Hepatocyte (in vitro differentiated cells): ENCODE measurements around the gene DPP10. TPM values are rescaled to one million over a fixed set of nuclear protein-coding genes. Genes with fewer than 3 reads are reported as not detected.

Experiments
- DNase-seq: peaks from one replicate; pipeline ENCODE4 v3.0.0-alpha.2; 2016; ENCODE audit warnings: low spot score
- H2AFZ ChIP-seq: fragments of 200-600 bp; sonication (generic); 2 replicates; pipeline ENCODE4 v1.6.0; 2016; ENCODE audit warnings: antibody characterized with exemption, mild to moderate bottlenecking
- H3K27ac ChIP-seq: fragments of 200-600 bp; sonication (generic); 2 replicates; pipeline ENCODE4 v1.5.1; 2016; ENCODE audit warnings: mild to moderate bottlenecking
- H3K27me3 ChIP-seq: fragments of 200-600 bp; sonication (generic); 2 replicates; pipeline ENCODE4 v1.6.1; 2016
- H3K36me3 ChIP-seq: fragments of 200-600 bp; sonication (generic); replicated peaks from 2 replicates; pipeline ENCODE4 v1.5.1; 2016; ENCODE audit warnings: low read depth; ENCODE audit not compliant: insufficient read depth
- H3K4me1 ChIP-seq: fragments of 200-600 bp; sonication (generic); 2 replicates; pipeline ENCODE4 v1.5.1; 2016; ENCODE audit warnings: mild to moderate bottlenecking, moderate library complexity; ENCODE audit not compliant: insufficient read depth
- H3K4me2 ChIP-seq: fragments of 200-600 bp; sonication (generic); 2 replicates; pipeline ENCODE4 v1.6.0; 2016
- H3K4me3 ChIP-seq: fragments of 200-600 bp; sonication (generic); 2 replicates; pipeline ENCODE4 v1.5.1; 2016; ENCODE audit warnings: mild to moderate bottlenecking
- H3K79me2 ChIP-seq: fragments of 200-600 bp; sonication (generic); 2 replicates; pipeline ENCODE4 v1.6.0; 2017; ENCODE audit warnings: mild to moderate bottlenecking
- H3K9me2 ChIP-seq: fragments of 200-600 bp; sonication (generic); replicated peaks from 2 replicates; pipeline ENCODE4 v1.6.0; 2017; ENCODE audit warnings: mild to moderate bottlenecking; ENCODE audit not compliant: insufficient read depth
- H3K9me3 ChIP-seq: fragments of 200-600 bp; sonication (generic); 2 replicates; pipeline ENCODE4 v1.5.1; 2016; ENCODE audit warnings: low read depth, mild to moderate bottlenecking
- H4K20me1 ChIP-seq: fragments of 200-600 bp; sonication (generic); 2 replicates; pipeline ENCODE4 v1.6.0; 2016; ENCODE audit warnings: mild to moderate bottlenecking; ENCODE audit not compliant: insufficient read depth, poor library complexity, severe bottlenecking
- EZH2 ChIP-seq: fragments of 200-600 bp; sonication (generic); IDR thresholded peaks from 2 replicates; pipeline ENCODE4 v1.6.1; 2016; ENCODE audit warnings: antibody characterized with exemption, mild to moderate bottlenecking, borderline replicate concordance
- EZH2phosphoT487 ChIP-seq: fragments of 200-600 bp; sonication (generic); IDR thresholded peaks from one replicate; pipeline ENCODE4 v1.6.1; 2018; ENCODE audit warnings: antibody characterized with exemption, mild to moderate bottlenecking, low read depth, moderate library complexity; ENCODE audit not compliant: unreplicated experiment, severe bottlenecking
- WGBS: methylation state at CpG from one replicate; pipeline ENCODE4 v1.1.6; 2016; ENCODE audit warnings: low lambda C conversion rate; ENCODE audit errors: missing lambda C conversion rate; 5-methylcytosine and 5-hydroxymethylcytosine counted together
- polyA plus RNA-seq: library from polyadenylated mRNA; unstranded; fragments of >200 nt; fragmentation: Nextera tagmentation; extraction: Ambion mirVana; gene quantifications from 2 replicates; pipeline ENCODE4 v1.2.1, GENCODE V29; 2016
- total RNA-seq: library from RNA; depleted of rRNA; stranded (reverse); fragments of >200 nt; gene quantifications from 2 replicates; pipeline ENCODE4 v1.2.3, GENCODE V29; 2014
- TF ChIP-seq, protein P1 (sequence below): fragments of 200-600 bp; sonication (generic); IDR thresholded peaks from 2 replicates; pipeline ENCODE4 v1.5.1; 2016; ENCODE audit warnings: antibody characterized with exemption, mild to moderate bottlenecking; ENCODE audit not compliant: poor library complexity

The DPP10 gene
- total and polyA plus RNA-seq, 2 experiments from 2014 or later: 5.0 to 15.7 TPM

DNA sequence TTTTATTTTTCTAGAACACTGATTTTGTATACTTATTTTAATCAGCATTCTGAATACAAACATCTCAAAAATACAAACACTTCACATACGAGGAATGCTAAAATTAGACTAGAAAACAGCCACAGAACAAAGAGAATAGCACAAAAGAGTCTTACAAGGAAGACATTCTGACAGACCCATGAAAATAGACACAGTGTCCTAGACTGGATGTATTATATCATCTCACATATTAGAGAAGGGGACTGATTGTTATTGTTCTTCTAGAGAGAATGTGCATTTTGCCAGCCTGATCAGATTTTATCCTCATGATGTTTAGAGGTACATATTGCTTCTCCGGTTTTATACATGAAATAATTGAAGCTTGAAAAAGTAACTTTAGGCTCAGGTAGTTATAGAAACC is 357.9 kb downstream of the DPP10 start:
- H3K27ac ChIP-seq: no peak overlapping the region
- H3K79me2 ChIP-seq: no peaks in the 10 kb centered on the region
- no peaks in the 10 kb centered on the region for H3K9me3 ChIP-seq
- no peaks in the 10 kb centered on the region for H3K9me2 ChIP-seq
- no peak overlapping the region for H3K4me3 ChIP-seq
- DNase-seq: no peak
- no peaks in the 10 kb centered on the region for H4K20me1 ChIP-seq
- 98% methylated on average over 2 of the region's 2 CpGs for WGBS
- no peak overlapping the region for H3K4me2 ChIP-seq
- no peaks in the 10 kb centered on the region for H3K4me1 ChIP-seq
- no peak overlapping the region for H2AFZ ChIP-seq
- TF ChIP-seq EZH2phosphoT487 (no peak), EZH2 (no peak)
- TF ChIP-seq, protein P1, sequence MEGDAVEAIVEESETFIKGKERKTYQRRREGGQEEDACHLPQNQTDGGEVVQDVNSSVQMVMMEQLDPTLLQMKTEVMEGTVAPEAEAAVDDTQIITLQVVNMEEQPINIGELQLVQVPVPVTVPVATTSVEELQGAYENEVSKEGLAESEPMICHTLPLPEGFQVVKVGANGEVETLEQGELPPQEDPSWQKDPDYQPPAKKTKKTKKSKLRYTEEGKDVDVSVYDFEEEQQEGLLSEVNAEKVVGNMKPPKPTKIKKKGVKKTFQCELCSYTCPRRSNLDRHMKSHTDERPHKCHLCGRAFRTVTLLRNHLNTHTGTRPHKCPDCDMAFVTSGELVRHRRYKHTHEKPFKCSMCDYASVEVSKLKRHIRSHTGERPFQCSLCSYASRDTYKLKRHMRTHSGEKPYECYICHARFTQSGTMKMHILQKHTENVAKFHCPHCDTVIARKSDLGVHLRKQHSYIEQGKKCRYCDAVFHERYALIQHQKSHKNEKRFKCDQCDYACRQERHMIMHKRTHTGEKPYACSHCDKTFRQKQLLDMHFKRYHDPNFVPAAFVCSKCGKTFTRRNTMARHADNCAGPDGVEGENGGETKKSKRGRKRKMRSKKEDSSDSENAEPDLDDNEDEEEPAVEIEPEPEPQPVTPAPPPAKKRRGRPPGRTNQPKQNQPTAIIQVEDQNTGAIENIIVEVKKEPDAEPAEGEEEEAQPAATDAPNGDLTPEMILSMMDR: no peak
- H3K27me3 ChIP-seq: no peaks in the 10 kb centered on the region
- H3K36me3 ChIP-seq: no peaks in the 10 kb centered on the region

DNA sequence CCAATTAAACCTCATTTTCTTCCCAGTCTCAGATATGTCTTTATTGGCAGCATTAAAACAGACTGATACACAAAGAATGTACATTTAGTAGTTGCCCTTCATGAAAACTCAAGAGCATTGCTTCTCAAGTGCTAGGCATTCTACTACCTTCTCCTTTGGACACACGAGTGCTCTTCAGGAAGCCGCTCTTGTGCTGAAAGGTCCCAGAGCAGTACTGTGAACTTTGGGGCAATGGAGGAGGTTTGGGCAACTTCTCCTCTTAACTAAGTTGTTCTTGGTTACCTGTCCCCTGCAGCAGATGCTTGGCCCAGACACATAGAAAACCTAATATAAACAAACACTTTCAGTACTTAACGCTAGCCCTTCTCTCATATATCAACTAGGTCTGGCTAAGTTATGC is 362.8 kb downstream of the DPP10 start:
- 82% methylated on average over 3 of the region's 3 CpGs for WGBS
- no peak overlapping the region for H3K27ac ChIP-seq
- no peaks in the 10 kb centered on the region for H3K27me3 ChIP-seq
- H4K20me1 ChIP-seq: no peaks in the 10 kb centered on the region
- no peaks in the 10 kb centered on the region for H3K79me2 ChIP-seq
- no peaks in the 10 kb centered on the region for H3K9me3 ChIP-seq
- TF ChIP-seq EZH2: no peak
- H2AFZ ChIP-seq: no peak overlapping the region
- H3K4me3 ChIP-seq: no peak overlapping the region
- DNase-seq: no peak
- H3K9me2 ChIP-seq: no peaks in the 10 kb centered on the region
- H3K4me1 ChIP-seq: no peaks in the 10 kb centered on the region
- no peak overlapping the region for H3K4me2 ChIP-seq
- no peaks in the 10 kb centered on the region for H3K36me3 ChIP-seq

DNA sequence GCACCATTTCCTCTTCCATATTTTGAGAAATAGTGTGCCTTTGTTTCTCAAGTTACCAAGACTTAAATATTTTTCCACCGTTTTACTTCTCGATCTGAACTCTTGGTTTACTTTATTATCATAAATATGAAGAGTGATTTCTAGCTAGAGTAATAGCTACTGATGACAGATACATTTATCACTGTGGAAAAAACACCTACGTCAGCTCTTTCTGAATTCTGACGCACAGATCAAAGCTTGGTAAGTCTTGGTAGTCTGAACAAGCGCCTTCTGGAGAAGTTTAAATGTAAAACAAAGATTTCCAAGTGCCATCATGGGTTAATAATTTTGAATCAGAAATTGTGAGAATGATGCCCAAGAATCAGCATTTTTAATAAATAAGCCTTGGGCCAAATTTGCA is 367.7 kb downstream of the DPP10 start:
- TF ChIP-seq, protein P1: no peak
- TF ChIP-seq EZH2phosphoT487 (no peak), EZH2 (no peak)

DNA sequence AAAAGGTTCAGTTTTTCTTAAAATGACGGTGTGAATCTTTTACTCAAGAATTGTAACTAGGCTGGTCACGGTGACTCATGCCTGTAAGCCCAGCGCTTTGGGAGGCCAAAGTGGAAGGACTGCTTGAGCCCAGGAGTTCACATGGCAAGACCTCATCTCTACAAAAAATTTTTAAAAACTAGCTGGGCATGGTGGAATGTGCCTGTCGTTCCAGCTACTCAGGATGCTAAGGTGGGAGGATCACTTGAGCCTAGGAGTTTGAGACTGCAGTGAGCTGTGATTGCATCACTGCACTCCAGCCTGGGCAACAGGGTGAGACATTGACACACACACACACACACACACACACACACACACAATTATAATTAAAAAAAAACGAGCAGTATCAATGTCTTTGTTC is 369.8 kb downstream of the DPP10 start:
- H3K79me2 ChIP-seq: no peaks in the 10 kb centered on the region
- H3K9me2 ChIP-seq: no peaks in the 10 kb centered on the region
- no peaks in the 10 kb centered on the region for H3K36me3 ChIP-seq
- H3K4me3 ChIP-seq: no peak overlapping the region
- DNase-seq: no peak
- H3K4me1 ChIP-seq: no peaks in the 10 kb centered on the region
- TF ChIP-seq EZH2: no peak
- H3K9me3 ChIP-seq: no peaks in the 10 kb centered on the region
- no peak overlapping the region for H2AFZ ChIP-seq
- no peaks in the 10 kb centered on the region for H4K20me1 ChIP-seq
- no peaks in the 10 kb centered on the region for H3K27me3 ChIP-seq
- H3K4me2 ChIP-seq: no peak overlapping the region
- 74% methylated on average over 5 of the region's 5 CpGs for WGBS
- no peak overlapping the region for H3K27ac ChIP-seq

More for the DNA sequence above, 367.7 kb downstream of the DPP10 start:
- Histone ChIP-seq H3K9me2 (no peaks in the 10 kb centered on the region), H3K27me3 (no peaks in the 10 kb centered on the region), H3K4me1 (no peaks in the 10 kb centered on the region), H3K9me3 (no peaks in the 10 kb centered on the region), H3K36me3 (no peaks in the 10 kb centered on the region), H4K20me1 (no peaks in the 10 kb centered on the region), H2AFZ (no peak overlapping the region), H3K4me2 (no peak overlapping the region), H3K27ac (no peak overlapping the region), H3K79me2 (no peaks in the 10 kb centered on the region), H3K4me3 (no peak overlapping the region)
- no peak for DNase-seq
- WGBS: 94% methylated on average over 5 of the region's 5 CpGs
